Fibroblast of lung (primary cell): ENCODE data around the gene KCTD18. TPM values are rescaled to one million over a fixed set of nuclear protein-coding genes. Genes with fewer than 3 reads are reported as not detected.
A peak's percentile ranks its signal among the peaks of the same experiment; 100 is the strongest.

Source experiments
- DNase-seq, 2 donors: peaks; one replicate each; pipeline versions ENCODE4 v3.0.0 to v3.0.0-alpha.2; 2010; ENCODE audit warnings: low read depth in 2 of 2
- H2AFZ ChIP-seq: 2 replicates; pipeline ENCODE4 v1.5.1; 2012; ENCODE audit warnings: low read length, control low read depth, inconsistent platforms
- H3K27ac ChIP-seq: 2 replicates; pipeline ENCODE4 v1.5.1; 2011; ENCODE audit warnings: low read length, control low read depth; ENCODE audit not compliant: insufficient read depth
- H3K27me3 ChIP-seq: 2 replicates; pipeline ENCODE4 v1.5.1; 2011; ENCODE audit warnings: mild to moderate bottlenecking, low read length; ENCODE audit not compliant: control insufficient read depth, insufficient read depth
- H3K36me3 ChIP-seq: 2 replicates; pipeline ENCODE4 v1.5.1; 2011; ENCODE audit warnings: low read length; ENCODE audit not compliant: control insufficient read depth, insufficient read depth
- H3K4me1 ChIP-seq: 2 replicates; pipeline ENCODE4 v1.5.1; 2011; ENCODE audit warnings: low read length; ENCODE audit not compliant: control insufficient read depth, insufficient read depth; ENCODE audit errors: extremely low read depth
- H3K4me2 ChIP-seq: 2 replicates; pipeline ENCODE4 v1.5.1; 2011; ENCODE audit warnings: low read length, control low read depth; ENCODE audit not compliant: insufficient read depth; ENCODE audit errors: extremely low read depth
- H3K4me3 ChIP-seq, 4 experiments: fragments of 200-600 bp in 1 of 4; sonication (generic) in 1 of 4; replicated peaks in 1 of 4; 2 replicates each; pipeline ENCODE4 v1.5.1; 2011 to 2016; ENCODE audit warnings: low read length in 4 of 4, low read depth in 3 of 4, mild to moderate bottlenecking in 3 of 4, control low read depth in 2 of 4, inconsistent platforms in 1 of 4, mixed read lengths in 1 of 4; ENCODE audit not compliant: insufficient read depth in 1 of 4; ENCODE audit errors: control extremely low read depth in 1 of 4
- H3K79me2 ChIP-seq: 2 replicates; pipeline ENCODE4 v1.5.1; 2012; ENCODE audit warnings: mild to moderate bottlenecking, low read length, inconsistent platforms; ENCODE audit not compliant: control insufficient read depth, insufficient read depth
- H3K9ac ChIP-seq: 2 replicates; pipeline ENCODE4 v1.5.1; 2011; ENCODE audit warnings: mild to moderate bottlenecking, low read length, control low read depth; ENCODE audit not compliant: insufficient read depth
- H3K9me3 ChIP-seq: 2 replicates; pipeline ENCODE4 v1.5.1; 2012; ENCODE audit warnings: low read depth, low read length; ENCODE audit not compliant: control insufficient read depth, insufficient read depth
- H4K20me1 ChIP-seq: 2 replicates; pipeline ENCODE4 v1.5.1; 2011; ENCODE audit warnings: low read length; ENCODE audit not compliant: control insufficient read depth, insufficient read depth; ENCODE audit errors: extremely low read depth
- CTCF ChIP-seq, 2 donors: IDR thresholded peaks in 1 of 2; conservative IDR thresholded peaks in 1 of 2; 1 replicate in 1 of 2; 2 replicates in 1 of 2; pipeline ENCODE4 v1.5.1; 2011 to 2012; ENCODE audit warnings: low read length in 2 of 2, control low read depth in 1 of 2, inconsistent platforms in 1 of 2, low read depth in 1 of 2, mild to moderate bottlenecking in 1 of 2
- EZH2 ChIP-seq: IDR thresholded peaks from 2 replicates; pipeline ENCODE4 v1.5.1; 2012; ENCODE audit warnings: low read length, control low read depth, mild to moderate bottlenecking; ENCODE audit errors: missing control alignments
- polyA plus RNA-seq, 2 donors: library from polyadenylated mRNA; depleted of rRNA in 1 of 2; stranded (reverse) in 1 of 2; unstranded in 1 of 2; fragments of >200 nt; gene quantifications; 2 replicates each; pipeline ENCODE4 v1.2.1, GENCODE V29; 2011 to 2012; ENCODE audit warnings: missing spikeins in 1 of 2
- total RNA-seq: library from RNA; depleted of rRNA; stranded (reverse); fragments of >200 nt; gene quantifications from 2 replicates; pipeline ENCODE4 v1.2.1, GENCODE V29; 2014

The KCTD18 gene
- total and polyA plus RNA-seq, 2 donors (not counting 1 experiment from before 2014, with no cell fraction given), result 14.0 to 29.4 TPM

- peaks cover 23% of the 10 kb centered on the region for H3K4me1 ChIP-seq
- H3K27ac ChIP-seq, result peak overlapping the region; percentile 22
- no peaks in the 10 kb centered on the region for H3K9me3 ChIP-seq
- no peak overlapping the region for H3K4me2 ChIP-seq
- no peak overlapping the region for H2AFZ ChIP-seq
- DNase-seq, result peak in 1 of 2 donors; percentile 28
- no peak overlapping the region for H3K4me3 ChIP-seq
- H3K9ac ChIP-seq, result no peak overlapping the region
- H3K27me3 ChIP-seq, result no peaks in the 10 kb centered on the region
- H4K20me1 ChIP-seq, result no peaks in the 10 kb centered on the region
- H3K79me2 ChIP-seq, result no peaks in the 10 kb centered on the region
- H3K36me3 ChIP-seq, result peaks cover 11% of the 10 kb centered on the region
- no peak for TF ChIP-seq EZH2
- TF ChIP-seq CTCF (conservative IDR thresholded peaks at IDR 0.05 in 1 of 2, IDR thresholded peaks at IDR 0.05 in 1 of 2; ENCODE audit: low read depth in 1 of 2, low read length in 2 of 2), result no peak
These were observed 32.2 kb downstream of the KCTD18 start for GRCh38 chr2:200477667-200478131.

DNA sequence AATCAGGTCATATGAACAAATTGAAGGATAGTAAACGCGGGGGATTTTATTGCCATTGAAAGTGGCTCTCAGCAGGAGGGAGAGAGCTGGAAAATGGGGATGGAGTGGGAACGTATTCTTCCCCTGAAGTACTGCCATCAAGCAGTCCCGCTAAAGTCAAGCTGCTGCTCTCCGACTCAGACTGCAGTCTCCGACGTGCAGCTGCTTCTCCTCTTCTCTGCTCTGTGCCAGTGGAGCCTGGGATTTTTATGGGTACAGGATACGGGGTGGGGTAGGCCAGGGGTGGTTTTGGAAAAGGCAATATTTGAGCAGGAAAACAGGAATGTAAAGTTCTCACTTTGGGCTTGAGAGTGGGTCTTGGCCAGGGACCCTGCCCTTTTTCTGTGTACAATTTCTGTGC lies 33.0 kb downstream of the KCTD18 start:
- no peak overlapping the region for H2AFZ ChIP-seq
- TF ChIP-seq EZH2 (no peak), CTCF (conservative IDR thresholded peaks at IDR 0.05 in 1 of 2, IDR thresholded peaks at IDR 0.05 in 1 of 2; ENCODE audit: low read depth in 1 of 2, low read length in 2 of 2) (no peak)
- no peak overlapping the region for H3K9ac ChIP-seq
- H3K36me3 ChIP-seq, result peaks cover 15% of the 10 kb centered on the region
- H3K4me3 ChIP-seq, result no peak overlapping the region
- H3K9me3 ChIP-seq, result no peaks in the 10 kb centered on the region
- H3K27me3 ChIP-seq, result no peaks in the 10 kb centered on the region
- no peaks in the 10 kb centered on the region for H3K79me2 ChIP-seq
- no peak overlapping the region for H3K4me2 ChIP-seq
- peaks cover 23% of the 10 kb centered on the region for H3K4me1 ChIP-seq
- H3K27ac ChIP-seq, result no peak overlapping the region
- H4K20me1 ChIP-seq, result no peaks in the 10 kb centered on the region
- no peak for DNase-seq

GRCh38 chr2:200475795-200476194 lies 34.1 kb downstream of the KCTD18 start:
- Histone ChIP-seq H3K9me3 (no peaks in the 10 kb centered on the region), H4K20me1 (no peaks in the 10 kb centered on the region), H3K36me3 (peaks cover 15% of the 10 kb centered on the region), H3K4me1 (peaks cover 18% of the 10 kb centered on the region), H3K27ac (no peak overlapping the region), H3K4me3 (no peak overlapping the region), H3K4me2 (no peak overlapping the region), H2AFZ (no peak overlapping the region), H3K9ac (no peak overlapping the region), H3K79me2 (no peaks in the 10 kb centered on the region), H3K27me3 (no peaks in the 10 kb centered on the region)
- TF ChIP-seq CTCF (conservative IDR thresholded peaks at IDR 0.05 in 1 of 2, IDR thresholded peaks at IDR 0.05 in 1 of 2; ENCODE audit: low read depth in 1 of 2, low read length in 2 of 2) (no peak), EZH2 (no peak)
- no peak for DNase-seq
